IMR-90 (cell line): ENCODE measurements around the gene JAKMIP3. TPM values are rescaled to one million over a fixed set of nuclear protein-coding genes. Genes with fewer than 3 reads are reported as not detected.

Experiments
- ATAC-seq: fragments of 200-7000 bp; cut with Tn5 transposase; 2 replicates; pipeline ENCODE4 v1.9.1; 2020; ENCODE audit warnings: low read depth, mild to moderate bottlenecking, moderate library complexity
- BruUV-seq: library from RNA; stranded (reverse); fragments of 400-500 nt; replicated peaks from 2 replicates; lab custom pipeline; 2021; lab: Mats Ljungman, UMichigan
- CTCF ChIA-PET: fragments of 300-600 bp; formaldehyde crosslinking; extraction: SDS; loops from one replicate; lab custom pipeline; 2021; ENCODE audit warnings: antibody characterized with exemption; lab: Yijun Ruan, JAX
- POLR2A ChIA-PET: fragments of 300-600 bp; sonication (Branson Sonifier 250); formaldehyde crosslinking; loops from one replicate; lab custom pipeline; 2022; ENCODE audit warnings: antibody characterized with exemption; ENCODE audit not compliant: unreplicated experiment; lab: Charles Lee
- DNase-seq: peaks from one replicate; pipeline ENCODE4 v3.0.0; 2013
- H2AFZ ChIP-seq: replicated peaks from 2 replicates; pipeline ENCODE3; 2013; ENCODE audit warnings: low read length, mild to moderate bottlenecking; ENCODE audit not compliant: poor library complexity
- H2AK5ac ChIP-seq: 2 replicates; pipeline ENCODE4 v1.6.1; 2013; ENCODE audit warnings: low read depth, low read length, inconsistent platforms
- H2AK9ac ChIP-seq: replicated peaks from 2 replicates; pipeline ENCODE3; 2013; ENCODE audit warnings: mild to moderate bottlenecking, low read depth, low read length, moderate library complexity; ENCODE audit not compliant: poor library complexity
- H2BK120ac ChIP-seq: 2 replicates; pipeline ENCODE4 v1.6.1; 2013; ENCODE audit warnings: low read depth, low read length, inconsistent platforms
- H2BK15ac ChIP-seq: 3 replicates; pipeline ENCODE4 v1.6.1; 2013; ENCODE audit warnings: low read depth, low read length, inconsistent platforms
- H2BK20ac ChIP-seq: 2 replicates; pipeline ENCODE4 v1.6.1; 2013; ENCODE audit warnings: low read depth, mild to moderate bottlenecking, inconsistent platforms, low read length, moderate library complexity
- H2BK5ac ChIP-seq: 2 replicates; pipeline ENCODE4 v1.6.1; 2013; ENCODE audit warnings: mild to moderate bottlenecking, low read depth, low read length, inconsistent platforms; ENCODE audit not compliant: poor library complexity, severe bottlenecking
- H3K14ac ChIP-seq: replicated peaks from 2 replicates; pipeline ENCODE4 v1.6.1; 2013; ENCODE audit warnings: low read depth, low read length, inconsistent platforms
- H3K18ac ChIP-seq: 2 replicates; pipeline ENCODE4 v1.6.1; 2013; ENCODE audit warnings: low read depth, low read length, control low read depth
- H3K23ac ChIP-seq: 2 replicates; pipeline ENCODE4 v1.6.1; 2013; ENCODE audit warnings: low read depth, low read length, inconsistent platforms
- H3K27ac ChIP-seq: 2 replicates; pipeline ENCODE4 v1.5.1; 2013; ENCODE audit warnings: mild to moderate bottlenecking, control low read depth, low read length; ENCODE audit not compliant: insufficient read depth
- H3K27me3 ChIP-seq: 2 replicates; pipeline ENCODE4 v1.6.1; 2013; ENCODE audit warnings: low read length; ENCODE audit not compliant: control insufficient read depth, insufficient read depth
- H3K36me3 ChIP-seq: 2 replicates; pipeline ENCODE4 v1.6.1; 2013; ENCODE audit warnings: low read length, mixed read lengths; ENCODE audit not compliant: control insufficient read depth, insufficient read depth
- H3K4ac ChIP-seq: 2 replicates; pipeline ENCODE4 v1.6.1; 2013; ENCODE audit warnings: low read depth, low read length, inconsistent platforms
- H3K4me1 ChIP-seq: 2 replicates; pipeline ENCODE4 v1.6.1; 2013; ENCODE audit warnings: low read length, mixed read lengths; ENCODE audit not compliant: control insufficient read depth, insufficient read depth
- H3K4me2 ChIP-seq: 2 replicates; pipeline ENCODE4 v1.6.1; 2013; ENCODE audit warnings: low read depth, mild to moderate bottlenecking, control low read depth, low read length, moderate library complexity
- H3K4me3 ChIP-seq: 2 replicates; pipeline ENCODE4 v1.5.1; 2013; ENCODE audit warnings: low read depth, mild to moderate bottlenecking, control low read depth, low read length, moderate library complexity; ENCODE audit not compliant: insufficient read depth
- H3K56ac ChIP-seq: 2 replicates; pipeline ENCODE4 v1.6.1; 2013; ENCODE audit warnings: low read length, inconsistent platforms; ENCODE audit not compliant: insufficient read depth; ENCODE audit errors: extremely low read depth
- H3K79me1 ChIP-seq, 2 experiments: 2 replicates each; pipeline ENCODE4 v1.6.1; 2013; ENCODE audit warnings: low read length in 2 of 2, inconsistent platforms in 1 of 2, low read depth in 1 of 2
- H3K9ac ChIP-seq: 2 replicates; pipeline ENCODE4 v1.6.1; 2013; ENCODE audit warnings: low read depth, low read length, control low read depth
- H3K9me1 ChIP-seq: 2 replicates; pipeline ENCODE4 v1.6.1; 2013; ENCODE audit warnings: low read length, inconsistent platforms; ENCODE audit not compliant: insufficient read depth
- H3K9me3 ChIP-seq: 2 replicates; pipeline ENCODE4 v1.6.1; 2013; ENCODE audit warnings: low read length; ENCODE audit not compliant: control insufficient read depth, insufficient read depth
- H4K20me1 ChIP-seq: 2 replicates; pipeline ENCODE4 v1.6.1; 2013; ENCODE audit warnings: low read length, inconsistent platforms; ENCODE audit not compliant: insufficient read depth
- H4K5ac ChIP-seq: 2 replicates; pipeline ENCODE4 v1.6.1; 2013; ENCODE audit warnings: mild to moderate bottlenecking, low read depth, low read length, control low read depth
- H4K8ac ChIP-seq, 2 experiments: 2 replicates each; pipeline ENCODE4 v1.6.1; 2013; ENCODE audit warnings: low read depth in 2 of 2, low read length in 2 of 2, control low read depth in 1 of 2, inconsistent platforms in 1 of 2
- H4K91ac ChIP-seq: 2 replicates; pipeline ENCODE4 v1.6.1; 2013; ENCODE audit warnings: low read depth, low read length, inconsistent platforms; ENCODE audit not compliant: insufficient read depth
- CHD1 ChIP-seq: IDR thresholded peaks from 2 replicates; pipeline ENCODE4 v1.6.1; 2012; ENCODE audit warnings: low read depth, low read length, improper control_type of control experiment
- FOS ChIP-seq: fragments of 150-350 bp; IDR thresholded peaks from 2 replicates; pipeline ENCODE4 v1.6.1; 2016; ENCODE audit warnings: low read depth, low read length
- MAZ ChIP-seq: IDR thresholded peaks from 2 replicates; pipeline ENCODE4 v1.6.1; 2012; ENCODE audit warnings: low read depth, mild to moderate bottlenecking, low read length, improper control_type of control experiment, moderate library complexity, borderline replicate concordance
- WGBS, 2 experiments: methylation state at CpG; one replicate each; pipeline versions ENCODE4 v1.1.5 to v1.1.7; 2013; ENCODE audit warnings: missing lambda C conversion rate in 2 of 2; ENCODE audit not compliant: insufficient read length in 1 of 2; ENCODE audit errors: extremely low coverage in 2 of 2; 5-methylcytosine and 5-hydroxymethylcytosine counted together
- dilution Hi-C: fragments of 300-500 bp; cut with HindIII; formaldehyde crosslinking; loops from one replicate; pipeline ENCODE4 v1.14.3; 2018; ENCODE audit warnings: low sequenced_read_pairs; ENCODE audit not compliant: unreplicated experiment
- in situ Hi-C: fragments of 300-500 bp; cut with MboI; formaldehyde crosslinking; loops from 3 replicates; pipeline ENCODE4 v1.14.3; 2019; ENCODE audit warnings: low sequenced_read_pairs, inconsistent platforms, mixed read lengths
- intact Hi-C: fragments of 100-400 bp; cut with micrococcal nuclease; formaldehyde crosslinking; loops from 2 replicates; pipeline ENCODE4 v1.10.0; 2022
- polyA plus RNA-seq, 3 experiments: library from polyadenylated mRNA; depleted of rRNA; stranded (reverse); fragments of >200 nt; gene quantifications; 2 replicates each; pipeline ENCODE4 v1.2.3, GENCODE V29; 2012; ENCODE audit warnings: low replicate concordance in 1 of 3
- total RNA-seq: library from RNA; depleted of rRNA; stranded (reverse); fragments of >200 nt; gene quantifications from 2 replicates; pipeline ENCODE4 v1.2.3, GENCODE V29; 2012
- TF ChIP-seq, protein P1 (sequence below): fragments of 150-350 bp; IDR thresholded peaks from 2 replicates; pipeline ENCODE4 v1.6.1; 2017; ENCODE audit warnings: mild to moderate bottlenecking, antibody characterized with exemption, low read length, low read depth

JAKMIP3 gene
- total and polyA plus RNA-seq, 2 of the 4 experiments (the other 2 are of a cell fraction) = under 0.01 to 0.22 TPM

DNA sequence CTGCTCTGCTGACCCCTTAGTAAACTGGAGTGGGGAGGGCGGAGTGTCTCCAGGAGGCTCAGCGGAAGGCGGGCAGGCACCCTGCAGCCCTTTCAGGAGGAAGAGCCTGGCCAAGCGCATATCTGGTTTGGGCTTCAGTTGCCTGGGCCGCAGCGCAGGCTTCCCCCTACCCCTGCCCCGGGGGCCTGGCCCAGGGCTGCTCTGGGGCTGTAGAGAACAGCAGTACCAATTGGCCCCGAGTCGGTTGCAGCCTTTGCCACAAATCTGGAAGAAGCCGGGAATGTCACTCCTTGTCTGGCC is 28.1 kb upstream of the JAKMIP3 start:
- intact Hi-C loops = no loop called here
- no TSS peak for BruUV-seq

More for the DNA sequence above, 28.1 kb upstream of the JAKMIP3 start:
- Histone ChIP-seq H3K36me3 (no peaks in the 10 kb centered on the region), H3K56ac (no peak overlapping the region), H3K27me3 (peaks cover 66% of the 10 kb centered on the region), H3K79me1 (no peaks in the 10 kb centered on the region), H4K91ac (no peak overlapping the region), H3K27ac (no peak overlapping the region), H3K23ac (no peak overlapping the region), H3K9me3 (peaks cover 4% of the 10 kb centered on the region; the same call in 1 of the 2 replicates), H4K5ac (no peak overlapping the region), H3K14ac (no peak overlapping the region), H3K4me2 (no peak overlapping the region), H2BK120ac (no peak overlapping the region), H2AK9ac (no peak overlapping the region), H2BK5ac (no peak overlapping the region), H3K9me1 (no peaks in the 10 kb centered on the region), H2BK20ac (no peak overlapping the region), H2BK15ac (no peak overlapping the region), H4K20me1 (no peaks in the 10 kb centered on the region), H2AFZ (no peak overlapping the region), H3K4ac (no peak overlapping the region), H4K8ac (no peak overlapping the region), H3K9ac (no peak overlapping the region), H3K18ac (no peak overlapping the region), H3K4me3 (no peak overlapping the region), H3K4me1 (no peaks in the 10 kb centered on the region), H2AK5ac (no peak overlapping the region)
- POLR2A ChIA-PET = no interaction called here
- dilution Hi-C loops = no loop called here
- WGBS, 2 experiments = no CpG with 5 or more reads among the region's 10 CpGs
- ATAC-seq (no peak), DNase-seq (no peak)
- CTCF ChIA-PET = no interaction called here
- TF ChIP-seq MAZ (no peak), FOS (no peak), CHD1 (no peak)
- TF ChIP-seq, protein P1, sequence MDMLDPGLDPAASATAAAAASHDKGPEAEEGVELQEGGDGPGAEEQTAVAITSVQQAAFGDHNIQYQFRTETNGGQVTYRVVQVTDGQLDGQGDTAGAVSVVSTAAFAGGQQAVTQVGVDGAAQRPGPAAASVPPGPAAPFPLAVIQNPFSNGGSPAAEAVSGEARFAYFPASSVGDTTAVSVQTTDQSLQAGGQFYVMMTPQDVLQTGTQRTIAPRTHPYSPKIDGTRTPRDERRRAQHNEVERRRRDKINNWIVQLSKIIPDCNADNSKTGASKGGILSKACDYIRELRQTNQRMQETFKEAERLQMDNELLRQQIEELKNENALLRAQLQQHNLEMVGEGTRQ = no peak
- in situ Hi-C loops = no loop called here
